ENCODE measurements around the gene SERPINA1. TPM values are rescaled to one million over a fixed set of nuclear protein-coding genes. Genes with fewer than 3 reads are reported as not detected.
"Not testable (repeated sequence)": the region's sequence is repeated elsewhere in the genome, so short reads cannot be mapped to it uniquely, and the experiment has no call there.

The SERPINA1 gene
- total RNA-seq, 2 donors from 2014 or later, result 185 to 197 TPM

- intact Hi-C loops (cut with DNase I, micrococcal nuclease), result no loop called here
- ATAC-seq (no peak), DNase-seq (no peak)
These were observed 26.7 kb downstream of the SERPINA1 start for GRCh38 chr14:94361682-94362081.

- DNase-seq, result no peak
- peak; percentile 24 for ATAC-seq
- intact Hi-C loops (cut with DNase I, micrococcal nuclease), result no loop called here
These were observed 27.3 kb downstream of the SERPINA1 start for GRCh38 chr14:94360945-94361565.

GRCh38 chr14:94357166-94357565 lies 31.2 kb downstream of the SERPINA1 start:
- DNase-seq (no peak), ATAC-seq (no peak)
- intact Hi-C loops (cut with DNase I, micrococcal nuclease), result no loop called here

- intact Hi-C loops (cut with DNase I, micrococcal nuclease), result no loop called here
- ATAC-seq, result peak; percentile 35
- DNase-seq, result no peak
These were observed 31.9 kb downstream of the SERPINA1 start for GRCh38 chr14:94356379-94357056.

- intact Hi-C loops (cut with DNase I, micrococcal nuclease), result no loop called here
- ATAC-seq (peak; percentile 65), DNase-seq (peak in 1 of 2 donors; percentile 40)
These were observed 33.1 kb downstream of the SERPINA1 start for GRCh38 chr14:94355191-94355794.

GRCh38 chr14:94354638-94355185 lies 33.7 kb downstream of the SERPINA1 start:
- ATAC-seq, result no peak
- intact Hi-C loops (cut with DNase I, micrococcal nuclease), result no loop called here
- no peak for DNase-seq

- DNase-seq; intact Hi-C loops (cut with DNase I, micrococcal nuclease); ATAC-seq: not testable (repeated sequence)
These were observed 34.2 kb downstream of the SERPINA1 start for GRCh38 chr14:94354190-94354589.

GRCh38 chr14:94349276-94349675 lies 39.1 kb downstream of the SERPINA1 start:
- no peak for DNase-seq
- intact Hi-C loops (cut with DNase I, micrococcal nuclease), result no loop called here

GRCh38 chr14:94348836-94349235 lies 39.6 kb downstream of the SERPINA1 start:
- ATAC-seq (no peak), DNase-seq (no peak)
- intact Hi-C loops (cut with DNase I, micrococcal nuclease), result no loop called here

More at GRCh38 chr14:94349276-94349675, 39.1 kb downstream of the SERPINA1 start:
- no peak for ATAC-seq

GRCh38 chr14:94346841-94347240 lies 41.6 kb downstream of the SERPINA1 start:
- no peak for DNase-seq
- no peak for ATAC-seq
- intact Hi-C loops (cut with DNase I, micrococcal nuclease), result no loop called here

- DNase-seq; ATAC-seq; intact Hi-C loops (cut with DNase I, micrococcal nuclease): not testable (repeated sequence)
These were observed 42.2 kb downstream of the SERPINA1 start for GRCh38 chr14:94346065-94346786.

- ATAC-seq, result no peak
- DNase-seq, result no peak
- intact Hi-C loops (cut with DNase I, micrococcal nuclease), result no loop called here
These were observed 42.9 kb downstream of the SERPINA1 start for GRCh38 chr14:94345344-94346064.

GRCh38 chr14:94344389-94344788 lies 44.0 kb downstream of the SERPINA1 start:
- intact Hi-C loops (cut with DNase I, micrococcal nuclease), result no loop called here
- ATAC-seq, result no peak
- no peak for DNase-seq

GRCh38 chr14:94343238-94344005 lies 45.0 kb downstream of the SERPINA1 start:
- ATAC-seq (no peak), DNase-seq (no peak)
- intact Hi-C loops (cut with DNase I, micrococcal nuclease), result no loop called here

- intact Hi-C loops (cut with DNase I, micrococcal nuclease), result no loop called here
- ATAC-seq, result peak; percentile 94
- peak; percentile 94 to 96 for DNase-seq
These were observed 46.0 kb downstream of the SERPINA1 start for GRCh38 chr14:94342334-94342934.

GRCh38 chr14:94341656-94342333 lies 46.6 kb downstream of the SERPINA1 start:
- intact Hi-C loops (cut with DNase I, micrococcal nuclease), result no loop called here
- ATAC-seq (peak; percentile 54), DNase-seq (no peak)

GRCh38 chr14:94340533-94340932 lies 47.9 kb downstream of the SERPINA1 start:
- ATAC-seq (no peak), DNase-seq (no peak)
- intact Hi-C loops (cut with DNase I, micrococcal nuclease), result no loop called here
